Kidney epithelial cell (primary cell): Measurements from ENCODE around the gene SPAG6. TPM values are rescaled to one million over a fixed set of nuclear protein-coding genes. Genes with fewer than 3 reads are reported as not detected.

Experiments
- DNase-seq: peaks from one replicate; pipeline ENCODE4 v3.0.0-alpha.2; 2010; ENCODE audit warnings: low read depth
- H3K27me3 ChIP-seq: 2 replicates; pipeline ENCODE4 v1.6.0; 2011; ENCODE audit warnings: low read length; ENCODE audit not compliant: control insufficient read depth, insufficient read depth
- H3K36me3 ChIP-seq: 2 replicates; pipeline ENCODE4 v1.5.1; 2011; ENCODE audit warnings: low read length; ENCODE audit not compliant: control insufficient read depth, insufficient read depth
- H3K4me3 ChIP-seq: 2 replicates; pipeline ENCODE4 v1.5.1; 2011; ENCODE audit warnings: low read depth, mild to moderate bottlenecking, control low read depth, low read length
- CTCF ChIP-seq: IDR thresholded peaks from 2 replicates; pipeline ENCODE4 v1.5.1; 2011; ENCODE audit warnings: mild to moderate bottlenecking, moderate library complexity, low read length, control low read depth, inconsistent platforms; ENCODE audit not compliant: insufficient read depth, poor library complexity, severe bottlenecking
- total RNA-seq: library from RNA; depleted of rRNA; stranded (reverse); fragments of >200 nt; gene quantifications from 2 replicates; pipeline ENCODE4 v1.2.3, GENCODE V29; 2015

SPAG6 gene
- total RNA-seq, 1 donor from 2014 or later, result 0.79 TPM

- Histone ChIP-seq H3K36me3 (no peaks in the 10 kb centered on the region), H3K4me3 (no peak overlapping the region), H3K27me3 (no peaks in the 10 kb centered on the region)
- TF ChIP-seq CTCF, result no peak
- DNase-seq, result peak; percentile 49
Observed at GRCh38 chr10:22427890-22428571, 82.7 kb downstream of the SPAG6 start.

GRCh38 chr10:22429146-22429545, 83.8 kb downstream of the SPAG6 start:
- Histone ChIP-seq H3K36me3 (no peaks in the 10 kb centered on the region), H3K4me3 (no peak overlapping the region), H3K27me3 (no peaks in the 10 kb centered on the region)
- DNase-seq, result no peak
- TF ChIP-seq CTCF, result no peak

- Histone ChIP-seq H3K27me3 (no peaks in the 10 kb centered on the region), H3K4me3 (no peak overlapping the region), H3K36me3 (no peaks in the 10 kb centered on the region)
- DNase-seq, result no peak
- no peak for TF ChIP-seq CTCF
Observed at GRCh38 chr10:22429981-22430421, 84.7 kb downstream of the SPAG6 start.

- no peak overlapping the region for H3K4me3 ChIP-seq
- H3K36me3 ChIP-seq, result no peaks in the 10 kb centered on the region
- TF ChIP-seq CTCF, result no peak
- H3K27me3 ChIP-seq, result no peaks in the 10 kb centered on the region
- peak; percentile 87 for DNase-seq
Observed at GRCh38 chr10:22433875-22434274, 88.6 kb downstream of the SPAG6 start.

GRCh38 chr10:22434521-22434920, 89.2 kb downstream of the SPAG6 start:
- Histone ChIP-seq H3K36me3 (no peaks in the 10 kb centered on the region), H3K4me3 (no peak overlapping the region), H3K27me3 (no peaks in the 10 kb centered on the region)
- DNase-seq, result no peak
- TF ChIP-seq CTCF, result no peak

GRCh38 chr10:22435650-22436049, 90.4 kb downstream of the SPAG6 start:
- no peak for DNase-seq
- TF ChIP-seq CTCF, result no peak
- no peaks in the 10 kb centered on the region for H3K36me3 ChIP-seq
- H3K27me3 ChIP-seq, result no peaks in the 10 kb centered on the region
- no peak overlapping the region for H3K4me3 ChIP-seq
